ENCODE data around the gene TEX2.
"Not testable (repeated sequence)": the region's sequence is repeated elsewhere in the genome, so short reads cannot be mapped to it uniquely, and the experiment has no call there.

TEX2 gene

DNA sequence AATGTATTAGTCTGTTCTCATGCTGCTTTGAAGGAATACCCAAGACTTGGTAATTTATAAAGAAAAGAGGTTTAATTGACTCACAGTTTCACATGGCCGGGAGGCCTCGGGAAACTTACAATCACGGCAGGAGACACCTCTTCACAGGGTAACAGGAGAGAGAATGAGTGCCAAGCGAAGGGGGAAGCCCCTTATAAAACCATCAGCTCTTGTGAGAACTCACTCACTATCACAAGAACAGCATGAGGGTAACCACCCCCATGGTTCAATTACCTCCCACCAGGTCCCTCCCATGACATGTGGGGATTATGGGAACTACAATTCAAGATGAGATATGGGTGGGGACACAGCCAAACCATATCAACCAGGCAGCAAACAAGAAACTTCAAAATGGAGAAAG is 24.6 kb downstream of the TEX2 start:
- not testable (repeated sequence) for DNase-seq

DNA sequence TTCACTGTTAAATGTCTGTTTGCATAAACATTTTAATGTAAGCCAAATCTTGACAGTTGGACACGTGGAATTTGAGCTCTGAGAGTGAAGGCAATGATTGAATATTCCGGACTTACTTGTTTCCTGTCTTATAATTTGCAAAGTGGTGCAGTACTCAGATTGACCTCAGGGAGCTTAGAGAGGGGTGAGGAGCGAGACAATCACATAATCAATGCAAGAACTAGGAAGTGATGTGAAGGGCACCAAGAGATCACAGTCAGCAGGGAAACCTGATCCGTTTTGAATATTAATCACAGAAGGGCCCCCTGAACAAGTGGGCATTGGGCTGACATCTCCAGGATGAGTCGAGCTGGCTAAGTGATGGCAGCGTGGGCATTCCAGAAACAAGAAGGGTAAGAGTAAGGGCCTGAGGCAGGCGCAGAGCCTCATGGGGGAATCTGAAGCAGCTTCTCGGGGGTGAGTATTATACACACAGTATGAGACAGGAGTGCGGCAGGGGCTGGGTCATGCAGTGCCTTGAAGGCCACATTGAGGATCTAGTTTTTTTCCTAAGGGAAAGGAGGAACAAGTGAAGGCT is 26.1 kb downstream of the TEX2 start:
- DNase-seq = peak; percentile 29

- no peak for DNase-seq
Observed at GRCh38 chr17:64234961-64235360, 28.1 kb downstream of the TEX2 start.

GRCh38 chr17:64232466-64233262 is 30.4 kb downstream of the TEX2 start:
- no peak for DNase-seq

DNA sequence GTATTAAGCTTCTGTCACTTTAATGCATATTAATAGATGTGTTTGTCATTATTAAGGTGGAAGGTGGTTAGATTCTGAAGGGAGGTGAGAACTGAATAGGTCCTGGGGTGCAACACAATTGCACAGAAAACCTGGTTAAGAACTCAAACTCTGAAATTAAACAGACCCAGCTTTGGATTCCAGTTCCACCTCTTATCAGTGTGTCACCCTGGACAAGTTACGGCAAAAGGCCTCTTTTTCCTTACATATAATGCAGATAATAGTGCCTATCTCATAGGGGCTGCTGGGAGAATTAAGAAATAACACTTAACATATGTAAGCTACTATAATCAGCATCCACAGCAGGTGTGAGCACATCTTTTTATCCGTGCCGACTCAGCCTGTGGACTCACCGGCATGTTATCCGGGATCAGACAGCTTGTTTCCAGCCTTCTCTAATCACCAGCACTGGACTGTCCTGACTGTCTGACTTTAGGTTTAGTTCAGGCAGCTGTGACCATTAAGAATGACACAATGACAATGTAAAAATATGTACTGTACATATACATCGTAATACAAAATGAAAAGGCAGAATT is 31.4 kb downstream of the TEX2 start:
- no peak for DNase-seq

DNA sequence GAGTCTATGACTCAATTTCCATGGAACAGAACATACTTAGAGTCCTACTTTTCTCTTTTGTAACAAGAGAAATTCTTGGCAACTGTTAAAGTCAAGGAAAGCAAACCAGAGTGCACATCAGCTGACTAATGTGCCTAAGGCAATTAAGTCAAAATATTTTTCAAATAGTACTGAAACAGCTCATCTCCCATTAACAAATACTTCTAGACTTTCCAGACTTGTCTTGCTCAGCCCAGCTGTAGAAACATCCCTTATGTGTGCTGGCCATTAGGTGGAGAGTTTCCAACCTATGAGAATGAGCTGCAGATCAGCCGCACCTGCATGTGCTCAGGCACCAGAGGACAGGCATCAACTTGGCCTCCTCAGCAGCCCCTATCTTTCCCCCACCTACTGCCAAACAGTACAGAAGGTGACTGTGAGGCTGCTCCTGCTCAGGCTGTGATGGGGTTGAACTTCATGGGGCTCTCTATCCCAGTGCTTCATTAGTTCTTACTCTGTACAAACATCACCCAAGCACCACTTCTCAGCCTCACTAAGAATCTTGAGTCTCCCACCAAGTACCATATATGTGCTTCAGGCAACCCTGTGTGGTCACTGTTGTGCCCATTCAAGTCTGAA is 32.2 kb downstream of the TEX2 start:
- DNase-seq = peak; percentile 95

DNA sequence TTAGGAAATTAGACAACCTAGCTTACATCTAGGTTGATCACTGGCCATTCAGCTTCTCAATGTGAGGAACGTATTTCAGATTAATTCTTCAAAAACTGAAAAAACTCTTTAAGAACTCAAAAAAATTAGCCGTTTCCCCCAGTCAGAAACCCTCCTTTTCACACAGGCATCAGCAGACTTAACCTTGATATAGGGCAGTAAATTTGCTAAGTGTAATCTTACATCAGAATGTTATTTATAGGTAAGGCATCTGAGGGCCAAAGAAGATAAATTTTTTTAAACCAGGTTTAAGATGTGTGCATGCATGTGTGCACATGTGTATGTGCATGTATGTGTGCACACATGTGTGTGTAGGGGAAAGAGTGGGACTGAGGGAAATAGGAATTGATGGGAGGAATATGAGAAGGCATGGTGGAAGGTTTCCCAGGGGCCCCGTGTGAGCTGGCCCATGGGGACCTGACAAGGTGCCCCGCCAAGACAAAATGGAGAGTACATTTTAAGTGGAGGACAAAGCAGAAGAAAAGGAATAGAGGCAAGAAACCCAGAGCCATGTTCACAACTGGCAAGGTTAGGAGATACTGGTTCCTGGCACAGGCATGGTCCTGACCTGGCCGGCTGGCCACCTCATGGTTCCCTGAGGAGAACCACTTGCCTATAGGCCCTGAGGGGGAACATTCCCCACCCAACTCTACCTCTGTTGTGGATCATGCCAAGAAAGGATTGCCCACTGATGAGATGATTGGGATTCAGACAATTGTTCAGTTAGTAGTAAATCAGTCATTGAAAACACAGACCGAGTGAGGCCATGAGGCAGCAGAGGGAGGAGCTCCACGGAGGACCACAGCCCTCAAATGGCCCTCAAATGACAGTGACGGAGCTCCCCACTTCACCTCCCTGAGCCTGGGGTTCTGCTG is 33.0 kb downstream of the TEX2 start:
- DNase-seq = no peak

DNA sequence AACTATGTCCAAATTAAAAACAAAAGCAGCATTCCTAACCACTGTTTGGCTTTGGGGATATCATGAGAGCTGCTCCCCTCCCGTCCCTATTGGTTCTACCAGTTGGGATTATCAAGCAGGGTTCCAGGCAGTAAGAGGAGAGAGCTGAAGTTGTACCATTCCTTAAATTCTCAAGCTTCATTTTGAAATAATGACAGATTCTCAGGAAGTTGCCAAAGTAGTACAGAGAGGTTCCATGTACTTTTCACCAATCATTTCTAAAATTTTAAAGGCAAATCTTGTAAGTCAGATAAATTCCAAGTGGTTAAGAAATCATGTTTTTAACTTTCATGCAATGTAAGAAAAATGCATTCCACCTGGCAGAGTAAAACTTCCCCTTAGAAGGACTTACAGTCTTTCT is 36.9 kb downstream of the TEX2 start:
- DNase-seq = no peak

GRCh38 chr17:64225410-64225809 is 37.6 kb downstream of the TEX2 start:
- no peak for DNase-seq

DNA sequence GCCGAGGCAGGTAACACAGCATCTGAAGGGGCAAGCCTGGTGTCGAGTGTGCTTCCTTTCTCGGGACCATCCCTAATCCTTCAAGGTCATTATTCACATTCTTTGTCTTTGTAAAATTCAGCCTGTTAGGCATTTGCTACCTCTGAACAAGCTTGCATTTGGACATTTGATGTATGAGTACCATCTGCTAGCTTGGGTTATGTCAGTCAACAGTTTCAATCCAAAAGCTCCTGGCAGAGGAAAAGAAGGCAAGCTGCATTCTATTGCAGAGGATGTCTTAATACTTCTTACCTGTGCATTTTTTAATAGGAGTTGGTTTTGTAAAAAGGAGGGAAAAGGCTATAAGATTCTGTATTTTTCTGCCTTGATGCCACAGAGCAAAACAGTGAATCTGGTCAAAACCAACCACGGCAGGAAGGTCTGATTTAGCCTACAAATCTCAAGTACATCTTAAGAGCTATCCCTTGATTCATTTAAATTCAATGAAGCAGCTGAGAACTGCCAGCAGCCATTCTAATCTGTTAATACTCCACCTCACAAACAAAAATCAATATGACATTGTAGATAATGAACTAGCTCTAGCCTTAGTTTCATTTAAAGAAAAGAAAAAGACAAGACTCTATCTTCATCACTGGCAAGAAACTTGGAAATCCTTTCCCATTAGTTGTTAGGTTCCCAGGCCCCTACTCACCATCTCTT is 39.0 kb downstream of the TEX2 start:
- DNase-seq = no peak

DNA sequence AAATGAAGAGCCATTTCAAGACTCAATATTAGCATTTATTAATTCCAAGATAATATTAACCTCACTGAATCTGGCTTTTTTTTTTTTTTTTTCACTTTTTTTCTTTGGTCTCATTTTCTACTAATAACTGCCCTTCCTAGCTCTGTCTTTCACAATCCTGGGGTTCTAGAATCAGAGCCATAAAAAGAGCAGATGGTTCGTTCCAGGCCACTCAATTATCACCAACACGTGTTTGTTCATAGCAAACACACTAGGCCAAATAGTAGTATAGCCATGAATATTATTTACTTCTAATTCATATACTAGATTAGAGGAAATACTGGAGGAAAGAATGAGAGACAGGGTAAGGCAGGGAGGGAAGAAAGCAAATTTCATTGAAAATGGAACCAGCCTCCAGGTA is 39.8 kb downstream of the TEX2 start:
- DNase-seq = no peak

- DNase-seq = no peak
Observed at GRCh38 chr17:64221679-64222078, 41.4 kb downstream of the TEX2 start.

GRCh38 chr17:64220604-64221003 is 42.5 kb downstream of the TEX2 start:
- DNase-seq = not testable (repeated sequence)

GRCh38 chr17:64219571-64219970 is 43.5 kb downstream of the TEX2 start:
- DNase-seq = no peak

DNA sequence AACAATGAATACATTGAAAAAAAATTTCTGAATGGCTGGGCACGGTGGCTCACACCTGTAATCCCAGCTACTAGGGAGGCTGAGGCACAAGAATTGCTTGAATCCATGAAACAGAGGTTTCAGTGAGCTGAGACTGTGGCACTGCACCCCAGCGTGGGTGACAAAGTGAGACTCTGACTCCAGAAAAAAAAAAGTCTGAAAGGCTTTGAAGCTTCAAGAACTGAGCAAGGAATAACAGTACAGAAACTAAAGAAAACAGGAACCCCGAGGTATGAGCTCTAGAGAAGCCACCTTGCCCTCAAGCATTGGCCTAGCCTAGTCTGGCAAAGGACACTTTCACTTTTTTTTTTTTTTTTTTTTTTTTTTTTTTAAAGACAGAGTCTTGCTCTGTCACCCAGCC is 45.0 kb downstream of the TEX2 start:
- no peak for DNase-seq

DNA sequence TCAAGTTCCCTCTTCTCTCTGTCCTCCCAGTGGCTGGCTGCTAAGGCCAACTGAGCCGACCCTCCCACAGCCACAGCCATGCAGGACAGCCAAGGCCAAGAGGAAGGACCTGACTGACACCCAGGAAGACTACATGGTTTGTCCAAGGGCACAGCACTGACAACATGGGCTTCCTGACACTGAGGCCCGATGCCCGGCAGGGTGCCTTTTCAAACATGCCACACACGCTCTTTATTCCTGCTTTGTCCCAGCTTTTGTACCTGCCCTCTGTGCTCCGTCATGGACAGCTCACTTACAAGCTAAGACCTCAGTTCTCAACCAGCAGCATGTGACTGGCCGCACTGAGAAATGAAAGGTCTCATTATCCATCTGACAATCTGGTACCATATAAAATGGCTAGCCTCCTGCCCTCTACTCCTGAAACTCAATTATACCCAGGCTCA is 45.8 kb downstream of the TEX2 start:
- DNase-seq = no peak

DNA sequence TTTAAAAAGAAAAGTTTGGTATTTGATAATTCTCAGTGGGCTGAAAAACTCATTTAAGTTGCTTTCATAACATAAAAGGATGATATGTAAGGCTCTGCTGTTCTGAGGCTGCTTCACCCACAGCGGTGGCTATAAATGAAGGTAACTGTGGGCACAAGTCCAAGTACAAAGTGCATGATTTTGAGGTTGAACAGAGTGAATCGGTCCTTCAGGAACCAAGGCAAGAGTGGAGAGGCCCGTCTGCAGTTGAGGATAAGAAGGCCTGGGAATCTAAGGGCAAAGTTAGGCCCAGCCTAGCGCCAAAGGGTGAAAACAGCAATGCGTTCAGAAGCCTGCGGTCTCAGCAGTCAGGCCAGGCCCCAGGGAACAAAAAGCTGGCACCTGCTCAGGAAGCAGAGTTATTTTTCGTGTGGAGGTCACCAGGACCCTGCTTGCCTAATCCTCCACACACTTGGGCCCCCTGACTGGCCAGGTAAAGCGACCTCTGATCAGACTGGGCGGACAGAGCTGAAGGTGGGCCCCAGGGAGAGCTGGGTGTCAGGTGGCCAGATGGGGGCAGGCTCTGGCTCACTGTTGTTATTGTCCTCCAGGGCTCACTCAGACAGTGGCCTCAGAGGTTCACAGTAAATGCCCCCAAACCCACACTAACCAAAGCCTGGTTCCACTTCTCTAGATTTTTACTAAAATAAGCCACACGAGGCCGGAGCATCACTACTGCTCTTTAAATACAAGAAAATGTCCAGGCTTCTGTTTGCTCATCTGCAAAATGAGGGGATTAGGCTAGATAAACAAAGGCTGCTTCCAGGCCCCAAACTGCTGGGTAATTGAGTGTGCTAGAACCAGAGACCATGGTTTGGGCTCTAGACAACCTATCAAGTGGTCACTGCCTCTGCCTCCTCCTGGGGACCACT is 46.5 kb downstream of the TEX2 start:
- no peak for DNase-seq

GRCh38 chr17:64216000-64216337 is 47.1 kb downstream of the TEX2 start:
- no peak for DNase-seq

DNA sequence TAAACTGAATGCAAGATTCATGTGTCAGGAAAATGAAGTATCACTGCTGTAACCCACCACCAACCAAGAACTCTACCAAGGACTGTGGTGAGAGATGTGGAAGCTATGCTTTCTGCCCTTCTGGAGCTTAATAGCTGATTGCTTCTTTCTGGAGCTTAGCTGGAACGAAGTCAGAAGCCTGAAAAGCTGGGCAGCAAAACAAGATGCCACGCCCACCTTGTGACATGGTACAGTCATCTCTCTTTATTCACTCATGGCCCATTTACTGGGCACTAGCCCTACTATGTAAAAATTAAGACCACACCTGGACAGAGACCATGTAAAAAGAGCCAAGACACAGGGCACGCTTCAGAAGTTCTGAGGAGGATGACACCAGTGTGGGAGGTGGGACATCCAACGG is 48.1 kb downstream of the TEX2 start:
- DNase-seq = no peak

GRCh38 chr17:64213995-64214811 is 48.9 kb downstream of the TEX2 start:
- DNase-seq = no peak
